ENCODE results near the gene HMGN1.

- TF ChIP-seq CTCF (conservative IDR thresholded peaks at IDR 0.05; ENCODE audit: low read length) (no peak), EZH2phosphoT487 (IDR thresholded peaks at IDR 0.05; ENCODE audit: borderline replicate concordance, low read depth, low read length) (no peak)
Observed at GRCh38 chr21:39347537-39347936, 1.4 kb downstream of the HMGN1 start.

All from OCI-LY7 (cell line).